HepG2 (cell line): ENCODE results near the gene OVAAL.

Source experiments
- CTCF ChIP-seq: sonication (generic); formaldehyde crosslinking; IDR thresholded peaks from 2 replicates; pipeline ENCODE4 v1.5.0; 2020; ENCODE audit warnings: mild to moderate bottlenecking, missing genetic modification reagents, moderate library complexity
- EP300 ChIP-seq, 3 experiments: sonication (generic) in 1 of 3; formaldehyde crosslinking in 1 of 3; IDR thresholded peaks; 2 replicates each; pipeline versions ENCODE4 v1.5.1 to v1.6.1; 2011 to 2020; ENCODE audit warnings: low read depth in 2 of 3, low read length in 2 of 3, borderline replicate concordance in 1 of 3, improper control_type of control experiment in 1 of 3, mild to moderate bottlenecking in 1 of 3, missing genetic modification reagents in 1 of 3, moderate library complexity in 1 of 3
- FOXM1 ChIP-seq: sonication (generic); formaldehyde crosslinking; IDR thresholded peaks from 2 replicates; pipeline ENCODE4 v1.5.0; 2020; ENCODE audit warnings: missing genetic modification reagents
- JUN ChIP-seq: sonication (generic); formaldehyde crosslinking; IDR thresholded peaks from 2 replicates; pipeline ENCODE4 v1.4.0; 2020; ENCODE audit warnings: mild to moderate bottlenecking, missing genetic modification reagents
- MTA3 ChIP-seq: sonication (generic); formaldehyde crosslinking; IDR thresholded peaks from 2 replicates; pipeline ENCODE4 v1.4.0; 2020; ENCODE audit warnings: missing genetic modification reagents
- MYNN ChIP-seq: sonication (generic); formaldehyde crosslinking; IDR thresholded peaks from 2 replicates; pipeline ENCODE4 v1.4.0; 2020; ENCODE audit warnings: mild to moderate bottlenecking, low read depth, missing genetic modification reagents
- NR3C1 ChIP-seq: sonication (generic); formaldehyde crosslinking; IDR thresholded peaks from 2 replicates; pipeline ENCODE4 v1.4.0; 2020; ENCODE audit warnings: missing genetic modification reagents
- PBX3 ChIP-seq: sonication (generic); formaldehyde crosslinking; IDR thresholded peaks from 2 replicates; pipeline ENCODE4 v1.8.1; 2023; ENCODE audit warnings: missing genetic modification reagents, inconsistent platforms, borderline replicate concordance
- POLR2A ChIP-seq, 2 experiments: IDR thresholded peaks; 2 replicates each; pipeline ENCODE4 v1.6.1; 2011; ENCODE audit warnings: low read depth in 2 of 2, low read length in 2 of 2, mild to moderate bottlenecking in 1 of 2, moderate library complexity in 1 of 2; ENCODE audit not compliant: insufficient read depth in 1 of 2
- PRDM10 ChIP-seq: sonication (generic); formaldehyde crosslinking; IDR thresholded peaks from 2 replicates; pipeline ENCODE4 v1.4.0; 2020; ENCODE audit warnings: low read depth, missing genetic modification reagents
- RAD51 ChIP-seq: fragments of 450-650 bp; IDR thresholded peaks from 2 replicates; pipeline ENCODE4 v1.6.1; 2016; ENCODE audit warnings: borderline replicate concordance
- RFX5 ChIP-seq: IDR thresholded peaks from 2 replicates; pipeline ENCODE4 v1.6.1; 2011; ENCODE audit warnings: low read depth, low read length, improper control_type of control experiment
- RXRA ChIP-seq: sonication (generic); formaldehyde crosslinking; IDR thresholded peaks from 2 replicates; pipeline ENCODE4 v1.5.1; 2020; ENCODE audit warnings: missing genetic modification reagents
- ZBTB20 ChIP-seq: sonication (generic); formaldehyde crosslinking; IDR thresholded peaks from 2 replicates; pipeline ENCODE4 v1.8.1; 2023; ENCODE audit warnings: missing genetic modification reagents, low read depth, mild to moderate bottlenecking, borderline replicate concordance

DNA sequence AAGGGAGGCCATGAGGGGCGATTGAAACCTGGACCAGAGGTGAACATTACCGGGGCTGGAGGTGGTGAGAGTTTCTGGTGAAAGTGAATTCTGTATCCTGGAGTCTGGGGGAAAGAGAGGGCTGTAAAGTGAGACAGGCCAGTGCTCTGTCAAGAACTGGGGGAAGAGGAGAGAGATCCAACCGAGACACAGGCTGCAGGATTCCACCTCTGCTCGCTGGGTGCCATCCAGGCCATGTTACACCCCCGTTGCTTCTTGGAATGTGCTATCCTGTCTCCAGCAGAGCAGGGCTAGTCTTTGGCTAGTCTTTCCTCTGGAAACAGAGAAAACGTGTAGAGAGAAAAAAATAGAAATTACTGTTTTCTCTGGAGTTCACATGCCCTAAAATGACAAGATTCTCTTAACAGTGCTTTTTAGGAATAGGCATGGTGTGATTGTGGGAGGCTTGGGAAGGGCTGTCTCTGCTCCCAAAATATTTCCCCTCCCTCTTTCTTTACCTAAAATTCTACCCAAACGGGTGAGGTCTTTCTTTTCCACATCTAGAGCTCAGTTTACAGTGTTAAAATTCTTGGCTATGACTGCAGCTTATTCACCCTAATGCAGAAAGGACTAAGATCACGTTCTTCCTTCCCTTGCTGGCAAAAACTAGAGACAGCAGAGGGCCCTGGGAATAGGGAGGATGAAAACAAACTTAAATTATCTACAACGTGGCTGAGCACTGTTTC is 16.5 kb upstream of the OVAAL start:
- TF ChIP-seq ZBTB20 (CRISPR knock-in tag) = no peak
- no peak for TF ChIP-seq NR3C1 (CRISPR knock-in tag)
- TF ChIP-seq POLR2A (IDR thresholded peaks at IDR 0.05; ENCODE audit: insufficient read depth in 1 of 2, low read depth in 2 of 2, low read length in 2 of 2) = no peak
- TF ChIP-seq RXRA (CRISPR knock-in tag) = no peak
- TF ChIP-seq EP300 (IDR thresholded peaks at IDR 0.05; ENCODE audit: low read depth in 2 of 2, low read length in 2 of 2) = no peak
- no peak for TF ChIP-seq EP300 (CRISPR knock-in tag; IDR thresholded peaks at IDR 0.05; ENCODE audit: borderline replicate concordance)
- no peak for TF ChIP-seq PBX3 (CRISPR knock-in tag)
- TF ChIP-seq RAD51 = no peak
- no peak for TF ChIP-seq CTCF
- no peak for TF ChIP-seq PRDM10 (CRISPR knock-in tag)
- TF ChIP-seq FOXM1 (CRISPR knock-in tag) = no peak
- TF ChIP-seq MYNN (CRISPR knock-in tag) = no peak
- no peak for TF ChIP-seq RFX5
- TF ChIP-seq MTA3 (CRISPR knock-in tag) = no peak
- no peak for TF ChIP-seq JUN (CRISPR knock-in tag)
